HG02763 (cell line): ENCODE data around the gene HOXC4.

Experiments used
- ATAC-seq: cut with Tn5 transposase; IDR thresholded peaks from one replicate; pipeline ENCODE4 v1.9.1; 2021; ENCODE audit warnings: mild to moderate bottlenecking, moderate library complexity; ENCODE audit not compliant: unreplicated experiment

Gene HOXC4

GRCh38 chr12:54053751-54054741, at the start of gene HOXC4:
Gene HOXC4 (plus strand): TSS chr12:54053835. CDS start chr12:54053923, 88 bp downstream.
- ATAC-seq, result peak; percentile 32

- ATAC-seq, result no peak
Measured at GRCh38 chr12:54004063-54004840, 49.4 kb upstream of the HOXC4 start.

GRCh38 chr12:54004841-54005530, 48.6 kb upstream of the HOXC4 start:
- no peak for ATAC-seq

- no peak for ATAC-seq
Measured at GRCh38 chr12:54005531-54005852, 48.1 kb upstream of the HOXC4 start.

GRCh38 chr12:54005853-54006558, 47.6 kb upstream of the HOXC4 start:
- peak; percentile 63 for ATAC-seq

- ATAC-seq, result no peak
Measured at GRCh38 chr12:54006559-54007220, 46.9 kb upstream of the HOXC4 start.

GRCh38 chr12:54007538-54008259, 45.9 kb upstream of the HOXC4 start:
- no peak for ATAC-seq

GRCh38 chr12:54008260-54008552, 45.4 kb upstream of the HOXC4 start:
- no peak for ATAC-seq

GRCh38 chr12:54009171-54010052, 44.2 kb upstream of the HOXC4 start:
- no peak for ATAC-seq

- no peak for ATAC-seq
Measured at GRCh38 chr12:54010053-54010971, 43.3 kb upstream of the HOXC4 start.

- no peak for ATAC-seq
Measured at GRCh38 chr12:54010972-54011664, 42.5 kb upstream of the HOXC4 start.

GRCh38 chr12:54011665-54012532, 41.7 kb upstream of the HOXC4 start:
- ATAC-seq, result no peak

- ATAC-seq, result no peak
Measured at GRCh38 chr12:54012631-54013409, 40.8 kb upstream of the HOXC4 start.

- no peak for ATAC-seq
Measured at GRCh38 chr12:54014377-54015017, 39.1 kb upstream of the HOXC4 start.
